ENCODE data around the gene TENT5C.

TENT5C gene

GRCh38 chr1:117646956-117647355, 41.1 kb downstream of the TENT5C start:
- ChIA-PET CTCF (no interaction called here), POLR2A (no interaction called here)
- TF ChIP-seq ELF4 (IDR thresholded peaks at IDR 0.05): no peak
- TF ChIP-seq NFRKB (IDR thresholded peaks at IDR 0.05): no peak
- TF ChIP-seq ARNT (IDR thresholded peaks at IDR 0.05): no peak
- TF ChIP-seq HDGF (IDR thresholded peaks at IDR 0.05; ENCODE audit: borderline replicate concordance): no peak
- TF ChIP-seq TARDBP (IDR thresholded peaks at IDR 0.05): no peak
- no peak for TF ChIP-seq SUZ12 (IDR thresholded peaks at IDR 0.05)
- no peak for TF ChIP-seq PKNOX1 (IDR thresholded peaks at IDR 0.05)
- no peak for TF ChIP-seq FOXK2 (IDR thresholded peaks at IDR 0.05)
- TF ChIP-seq ZNF384 (IDR thresholded peaks at IDR 0.05): no peak
- no peak for TF ChIP-seq LEF1 (IDR thresholded peaks at IDR 0.05; ENCODE audit: borderline replicate concordance)
- no peak for TF ChIP-seq CTBP1 (IDR thresholded peaks at IDR 0.05; ENCODE audit: borderline replicate concordance)
- TF ChIP-seq FOXM1 (IDR thresholded peaks at IDR 0.05; ENCODE audit: borderline replicate concordance): no peak
- no peak for TF ChIP-seq SP1 (IDR thresholded peaks at IDR 0.05)
- TF ChIP-seq L3MBTL2 (conservative IDR thresholded peaks at IDR 0.05): no peak
- TF ChIP-seq BHLHE40 (IDR thresholded peaks at IDR 0.05; ENCODE audit: borderline replicate concordance): no peak
- TF ChIP-seq FOXA1 (IDR thresholded peaks at IDR 0.05): no peak
- DNase-seq (ENCODE audit: extremely low spot score): no peak

GRCh38 chr1:117648015-117648414, 42.2 kb downstream of the TENT5C start:
- no peak for DNase-seq (ENCODE audit: extremely low spot score)
- no peak for TF ChIP-seq HDGF (IDR thresholded peaks at IDR 0.05; ENCODE audit: borderline replicate concordance)
- no peak for TF ChIP-seq PKNOX1 (IDR thresholded peaks at IDR 0.05)
- TF ChIP-seq FOXK2 (IDR thresholded peaks at IDR 0.05): no peak
- TF ChIP-seq SP1 (IDR thresholded peaks at IDR 0.05): no peak
- no peak for TF ChIP-seq ZNF384 (IDR thresholded peaks at IDR 0.05)
- no peak for TF ChIP-seq ELF4 (IDR thresholded peaks at IDR 0.05)
- TF ChIP-seq LEF1 (IDR thresholded peaks at IDR 0.05; ENCODE audit: borderline replicate concordance): no peak
- no peak for TF ChIP-seq FOXM1 (IDR thresholded peaks at IDR 0.05; ENCODE audit: borderline replicate concordance)
- no peak for TF ChIP-seq SUZ12 (IDR thresholded peaks at IDR 0.05)
- POLR2A ChIA-PET: no interaction called here
- CTCF ChIA-PET: interaction anchor here (0.7 kb wide), 1 partner anchor 27 kb away, joined by 3 read pairs; no protein-coding TSS in a partner anchor

- no peak for DNase-seq (ENCODE audit: extremely low spot score)
- CTCF ChIA-PET: no interaction called here
- POLR2A ChIA-PET: no interaction called here
- TF ChIP-seq L3MBTL2 (conservative IDR thresholded peaks at IDR 0.05) (no peak), FOXA1 (IDR thresholded peaks at IDR 0.05) (no peak), HDGF (IDR thresholded peaks at IDR 0.05; ENCODE audit: borderline replicate concordance) (no peak), CTBP1 (IDR thresholded peaks at IDR 0.05; ENCODE audit: borderline replicate concordance) (no peak), SUZ12 (IDR thresholded peaks at IDR 0.05) (no peak), SP1 (IDR thresholded peaks at IDR 0.05) (no peak), FOXK2 (IDR thresholded peaks at IDR 0.05) (no peak), ARNT (IDR thresholded peaks at IDR 0.05) (no peak), ZNF384 (IDR thresholded peaks at IDR 0.05) (no peak), TARDBP (IDR thresholded peaks at IDR 0.05) (no peak)
Observed at GRCh38 chr1:117650840-117651568, 45.2 kb downstream of the TENT5C start.

- DNase-seq (ENCODE audit: extremely low spot score): no peak
- ChIA-PET POLR2A (no interaction called here), CTCF (no interaction called here)
- TF ChIP-seq BHLHE40 (IDR thresholded peaks at IDR 0.05; ENCODE audit: borderline replicate concordance) (no peak), LEF1 (IDR thresholded peaks at IDR 0.05; ENCODE audit: borderline replicate concordance) (no peak), FOXA1 (IDR thresholded peaks at IDR 0.05) (no peak), TARDBP (IDR thresholded peaks at IDR 0.05) (no peak), SP1 (IDR thresholded peaks at IDR 0.05) (no peak), NFRKB (IDR thresholded peaks at IDR 0.05) (no peak), FOXK2 (IDR thresholded peaks at IDR 0.05) (no peak), CTBP1 (IDR thresholded peaks at IDR 0.05; ENCODE audit: borderline replicate concordance) (no peak), FOXM1 (IDR thresholded peaks at IDR 0.05; ENCODE audit: borderline replicate concordance) (no peak)
Observed at GRCh38 chr1:117651616-117652015, 45.8 kb downstream of the TENT5C start.

- TF ChIP-seq FOXA1 (IDR thresholded peaks at IDR 0.05): no peak
- no peak for TF ChIP-seq TARDBP (IDR thresholded peaks at IDR 0.05)
- TF ChIP-seq SP1 (IDR thresholded peaks at IDR 0.05): no peak
- no peak for TF ChIP-seq NFRKB (IDR thresholded peaks at IDR 0.05)
- TF ChIP-seq ZNF384 (IDR thresholded peaks at IDR 0.05): no peak
- TF ChIP-seq BHLHE40 (IDR thresholded peaks at IDR 0.05; ENCODE audit: borderline replicate concordance): no peak
- TF ChIP-seq HDGF (IDR thresholded peaks at IDR 0.05; ENCODE audit: borderline replicate concordance): no peak
- no peak for TF ChIP-seq ARNT (IDR thresholded peaks at IDR 0.05)
- no peak for TF ChIP-seq CTBP1 (IDR thresholded peaks at IDR 0.05; ENCODE audit: borderline replicate concordance)
- no peak for TF ChIP-seq FOXM1 (IDR thresholded peaks at IDR 0.05; ENCODE audit: borderline replicate concordance)
- TF ChIP-seq L3MBTL2 (conservative IDR thresholded peaks at IDR 0.05): no peak
- no peak for TF ChIP-seq ELF4 (IDR thresholded peaks at IDR 0.05)
- TF ChIP-seq LEF1 (IDR thresholded peaks at IDR 0.05; ENCODE audit: borderline replicate concordance): no peak
- TF ChIP-seq FOXK2 (IDR thresholded peaks at IDR 0.05): no peak
- no peak for TF ChIP-seq SUZ12 (IDR thresholded peaks at IDR 0.05)
- DNase-seq (ENCODE audit: extremely low spot score): no peak
- CTCF ChIA-PET: no interaction called here
- POLR2A ChIA-PET: no interaction called here
Observed at GRCh38 chr1:117652421-117652820, 46.6 kb downstream of the TENT5C start.

- TF ChIP-seq FOXK2 (IDR thresholded peaks at IDR 0.05): no peak
- TF ChIP-seq PKNOX1 (IDR thresholded peaks at IDR 0.05): no peak
- TF ChIP-seq FOXM1 (IDR thresholded peaks at IDR 0.05; ENCODE audit: borderline replicate concordance): no peak
- no peak for TF ChIP-seq HDGF (IDR thresholded peaks at IDR 0.05; ENCODE audit: borderline replicate concordance)
- no peak for TF ChIP-seq LEF1 (IDR thresholded peaks at IDR 0.05; ENCODE audit: borderline replicate concordance)
- no peak for TF ChIP-seq BHLHE40 (IDR thresholded peaks at IDR 0.05; ENCODE audit: borderline replicate concordance)
- no peak for TF ChIP-seq ZNF384 (IDR thresholded peaks at IDR 0.05)
- TF ChIP-seq ARNT (IDR thresholded peaks at IDR 0.05): no peak
- TF ChIP-seq TARDBP (IDR thresholded peaks at IDR 0.05): no peak
- TF ChIP-seq L3MBTL2 (conservative IDR thresholded peaks at IDR 0.05): no peak
- no peak for TF ChIP-seq CTBP1 (IDR thresholded peaks at IDR 0.05; ENCODE audit: borderline replicate concordance)
- no peak for TF ChIP-seq SP1 (IDR thresholded peaks at IDR 0.05)
- no peak for TF ChIP-seq SUZ12 (IDR thresholded peaks at IDR 0.05)
- no peak for TF ChIP-seq ELF4 (IDR thresholded peaks at IDR 0.05)
- TF ChIP-seq FOXA1 (IDR thresholded peaks at IDR 0.05): no peak
- no peak for TF ChIP-seq NFRKB (IDR thresholded peaks at IDR 0.05)
- POLR2A ChIA-PET: no interaction called here
- CTCF ChIA-PET: no interaction called here
Observed at GRCh38 chr1:117653195-117653594, 47.3 kb downstream of the TENT5C start.

More at GRCh38 chr1:117653195-117653594, 47.3 kb downstream of the TENT5C start:
- DNase-seq (ENCODE audit: extremely low spot score): no peak

Measured in HEK293T (cell line).